HG03135 (cell line): ENCODE results near the gene IGHMBP2.

Experiments
- ATAC-seq: cut with Tn5 transposase; IDR thresholded peaks from one replicate; pipeline ENCODE4 v1.9.1; 2021; ENCODE audit warnings: mild to moderate bottlenecking, moderate library complexity; ENCODE audit not compliant: unreplicated experiment

IGHMBP2 gene

DNA sequence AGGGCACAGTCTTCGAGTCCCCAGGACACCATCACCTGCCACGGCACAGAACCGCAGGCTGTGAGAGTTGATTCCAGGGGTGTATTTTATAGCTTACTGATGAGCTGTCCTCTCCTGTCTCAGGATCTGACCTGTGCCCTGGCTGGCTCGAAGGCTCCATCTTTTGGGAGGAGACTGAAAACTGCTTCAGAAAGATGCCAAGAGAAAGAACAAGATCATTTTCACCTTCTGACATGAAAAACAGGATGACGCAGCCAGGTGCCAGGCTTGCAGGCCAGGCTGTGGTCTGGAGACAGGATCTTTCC, 74.9 kb downstream of the IGHMBP2 start:
- ATAC-seq = no peak

DNA sequence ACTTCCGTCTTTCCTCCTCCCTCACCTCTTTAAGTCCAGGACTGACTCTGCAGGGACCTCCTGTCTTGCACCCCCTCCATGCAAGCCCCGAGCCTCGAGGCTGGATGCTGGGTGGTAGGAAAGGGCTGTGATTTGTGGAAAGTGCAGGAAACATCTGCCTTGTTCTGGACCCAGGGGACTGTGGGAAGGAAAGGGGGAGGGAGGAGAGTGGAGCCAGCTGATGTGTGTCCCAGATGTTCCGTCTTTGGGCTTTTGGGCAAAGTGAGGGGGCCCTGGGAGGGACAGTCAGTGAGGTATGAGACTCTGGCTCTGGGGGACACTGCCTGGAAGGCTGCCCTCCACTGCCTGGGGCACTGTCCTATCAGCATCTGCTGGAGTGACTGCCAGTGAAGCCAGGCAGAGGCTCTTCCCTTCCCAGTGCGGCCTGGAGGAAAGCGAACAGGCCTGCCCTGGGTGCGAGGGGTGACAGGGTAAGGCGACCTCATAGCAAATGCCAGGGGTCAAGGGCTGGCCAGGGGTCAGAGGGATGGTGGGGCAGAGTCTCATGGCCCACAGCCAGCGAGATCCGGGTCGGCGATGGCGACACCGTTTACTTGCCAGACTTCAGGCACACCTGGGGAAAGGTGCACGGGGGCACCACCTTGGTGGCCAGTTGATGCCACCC, 75.4 kb downstream of the IGHMBP2 start:
- ATAC-seq = no peak

DNA sequence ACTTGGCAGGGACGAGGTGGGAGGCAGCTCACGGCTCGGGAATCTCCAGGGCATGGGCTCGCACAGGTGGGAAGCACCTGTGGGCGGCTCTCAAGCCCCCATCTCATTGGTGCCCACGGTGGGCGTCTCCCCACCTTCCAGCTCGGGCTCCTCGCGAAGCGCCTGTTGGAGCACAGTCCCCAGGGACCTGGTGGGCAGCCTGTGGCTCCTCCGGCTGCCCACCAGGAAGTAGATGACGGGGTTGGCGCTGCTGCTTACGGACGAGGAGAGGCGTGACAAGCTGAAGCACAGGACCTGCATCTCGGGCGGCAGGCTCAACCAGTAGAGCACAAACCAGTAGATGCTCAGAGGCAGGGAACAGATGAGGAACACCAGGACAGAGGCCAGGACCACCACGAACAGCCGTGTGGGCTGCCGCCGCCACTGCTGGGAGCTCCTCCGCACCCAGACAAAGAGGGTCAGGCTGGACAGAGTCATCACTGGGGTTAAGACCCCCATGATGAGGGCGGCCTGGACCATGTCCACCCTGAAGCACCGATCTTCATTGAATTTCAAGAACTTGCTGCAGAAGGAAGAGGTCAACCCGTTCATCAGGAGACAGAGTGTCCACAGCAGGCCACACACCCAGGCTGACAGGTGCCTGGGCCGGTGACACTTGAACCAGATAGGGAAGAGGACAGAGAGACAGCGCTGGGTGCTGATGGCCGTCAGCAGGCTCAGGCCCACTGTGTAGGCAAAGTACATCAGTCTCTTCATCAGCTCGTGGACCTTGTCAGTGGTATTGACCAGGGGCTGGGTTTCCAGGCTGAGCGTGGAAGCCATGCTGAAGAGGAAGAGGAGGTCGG, 76.5 kb downstream of the IGHMBP2 start:
- ATAC-seq = no peak

DNA sequence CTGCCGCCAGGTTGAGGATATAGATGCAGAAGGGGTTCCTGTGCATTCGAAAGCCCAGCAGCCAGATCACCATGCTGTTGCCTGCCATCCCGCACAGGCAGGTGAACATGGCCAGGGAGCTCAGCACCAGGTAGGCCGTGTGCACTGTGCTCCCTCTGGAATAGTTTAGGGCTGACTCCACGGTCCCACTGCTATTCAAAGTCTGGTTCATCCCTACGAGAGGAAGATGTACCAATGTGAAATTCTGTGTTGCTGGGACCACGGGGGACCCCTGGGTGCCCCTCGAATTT, 77.0 kb downstream of the IGHMBP2 start, which contains the start of gene MRGPRD:
MRGPRD (minus strand) TSS at position 211 of the 290 bp plus-strand sequence; CDS start at position 211, 0 bp downstream.
- no peak for ATAC-seq

DNA sequence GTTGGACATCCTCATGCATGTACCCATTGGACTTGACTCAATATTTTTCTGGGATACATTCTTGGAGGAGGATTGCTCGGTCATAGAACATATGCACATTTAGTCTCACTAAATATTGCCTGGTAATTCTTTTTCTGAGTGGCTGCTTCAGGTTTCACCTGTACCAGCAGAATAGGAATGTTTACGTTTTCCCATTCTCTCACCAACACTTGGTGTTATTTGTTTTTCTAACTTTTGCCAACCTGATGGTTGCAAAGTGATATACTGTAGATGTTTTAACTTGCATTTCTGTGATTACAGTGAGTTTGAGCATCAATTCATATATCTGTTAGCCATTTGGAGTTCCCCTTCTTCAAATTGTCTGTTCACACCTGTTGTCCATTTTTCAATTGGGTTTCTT, 78.4 kb downstream of the IGHMBP2 start:
- no peak for ATAC-seq

DNA sequence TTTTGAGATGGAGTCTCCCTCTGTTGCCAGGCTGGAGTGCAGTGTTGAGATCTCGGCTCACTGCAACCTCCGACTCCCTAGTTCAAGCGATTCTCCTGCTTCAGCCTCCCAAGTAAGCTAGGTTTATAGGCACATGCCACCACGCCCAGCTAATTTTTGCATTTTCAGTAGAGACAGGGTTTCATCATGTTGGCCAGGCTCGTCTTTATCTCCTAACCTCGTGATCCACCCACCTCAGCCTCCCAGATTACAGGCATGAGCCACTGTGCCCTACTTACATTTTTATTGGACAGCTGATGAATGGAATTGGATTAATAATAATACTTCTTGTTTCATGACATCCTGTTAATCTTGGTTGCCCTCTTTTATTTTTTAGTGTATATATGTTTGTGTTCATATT, 80.1 kb downstream of the IGHMBP2 start:
- no peak for ATAC-seq

DNA sequence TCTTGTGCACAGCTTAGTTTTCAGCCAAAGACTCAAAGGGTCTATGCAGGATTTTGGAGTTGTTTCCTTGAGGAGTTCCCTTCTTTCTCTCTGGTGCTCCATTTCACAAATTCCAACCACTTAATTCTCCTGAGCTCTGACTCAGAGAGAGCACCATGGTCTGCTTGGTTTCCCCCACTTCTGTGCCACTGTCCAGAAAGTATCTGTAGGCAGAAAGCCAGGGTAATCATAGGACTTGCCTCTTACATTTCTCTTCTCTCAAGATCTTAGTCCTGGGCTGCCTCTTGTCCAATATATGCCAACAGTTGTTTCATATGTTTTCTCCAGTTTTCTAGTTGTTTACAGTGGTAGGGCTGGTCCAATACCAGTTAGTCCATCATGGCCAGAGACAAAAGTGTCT, 83.5 kb downstream of the IGHMBP2 start:
- ATAC-seq = no peak

DNA sequence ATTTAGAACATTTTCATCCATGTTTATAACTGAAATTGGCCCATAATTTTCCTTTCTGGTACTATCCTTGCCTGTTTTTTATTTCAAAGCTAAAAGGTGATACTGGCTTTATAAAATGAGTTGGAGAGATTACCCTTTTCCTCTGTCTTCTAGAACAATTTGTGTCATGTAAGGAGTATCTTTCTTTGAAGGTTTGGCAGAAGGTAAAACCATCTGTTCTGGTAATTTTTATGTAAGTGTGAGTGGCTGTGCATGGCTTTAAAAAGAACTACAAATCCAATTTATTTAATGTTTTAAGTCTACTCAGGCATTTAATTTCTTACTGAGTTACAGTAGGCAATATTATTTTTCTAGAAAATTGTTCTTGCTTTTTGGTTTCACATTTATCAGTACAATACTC, 84.8 kb downstream of the IGHMBP2 start:
- ATAC-seq = no peak
